Breast epithelium (tissue), 3 donors: ENCODE measurements around the gene SLC1A7.

Experiments
- CTCF ChIP-seq, 3 donors: fragments of 450-650 bp; IDR thresholded peaks; one replicate each; pipeline ENCODE4 v1.5.1; 2016 to 2017; ENCODE audit warnings: antibody characterized with exemption in 3 of 3, mild to moderate bottlenecking in 3 of 3, moderate library complexity in 3 of 3
- POLR2A ChIP-seq: fragments of 450-650 bp; IDR thresholded peaks from one replicate; pipeline ENCODE4 v1.6.1; 2016; ENCODE audit warnings: antibody characterized with exemption, mild to moderate bottlenecking, moderate library complexity

GRCh38 chr1:53134961-53135734 lies 7.3 kb downstream of the SLC1A7 start:
- TF ChIP-seq CTCF (IDR thresholded peaks at IDR 0.05) = no peak
- no peak for TF ChIP-seq POLR2A
